CD4-positive, alpha-beta T cell treated with Interleukin-17A for 1 hour (primary cell): ENCODE data around the gene TOR1A.
"Not testable (repeated sequence)": the region's sequence is repeated elsewhere in the genome, so short reads cannot be mapped to it uniquely, and the experiment has no call there.

Experiments used
- DNase-seq: peaks from one replicate; pipeline ENCODE4 v3.0.0-alpha.2; 2020

The TOR1A gene

GRCh38 chr9:129779560-129780190, 44.3 kb downstream of the TOR1A start:
- no peak for DNase-seq

- DNase-seq = no peak
Observed at GRCh38 chr9:129778469-129778868, 45.5 kb downstream of the TOR1A start.

GRCh38 chr9:129777769-129778130, 46.2 kb downstream of the TOR1A start:
- no peak for DNase-seq

GRCh38 chr9:129776938-129777768, 46.8 kb downstream of the TOR1A start:
- DNase-seq = peak; percentile 52

GRCh38 chr9:129776566-129776937, 47.4 kb downstream of the TOR1A start:
- DNase-seq = no peak

- DNase-seq = not testable (repeated sequence)
Observed at GRCh38 chr9:129776096-129776495, 47.8 kb downstream of the TOR1A start.

- no peak for DNase-seq
Observed at GRCh38 chr9:129775448-129775798, 48.5 kb downstream of the TOR1A start.

- DNase-seq = no peak
Observed at GRCh38 chr9:129774791-129775447, 49.0 kb downstream of the TOR1A start.

- peak; percentile 23 for DNase-seq
Observed at GRCh38 chr9:129773262-129774048, 50.5 kb downstream of the TOR1A start.

- DNase-seq = no peak
Observed at GRCh38 chr9:129770741-129771140, 53.2 kb downstream of the TOR1A start.

GRCh38 chr9:129769669-129770068, 54.3 kb downstream of the TOR1A start:
- DNase-seq = no peak

- no peak for DNase-seq
Observed at GRCh38 chr9:129768486-129768885, 55.5 kb downstream of the TOR1A start.

GRCh38 chr9:129765764-129766317, 58.1 kb downstream of the TOR1A start:
- DNase-seq = no peak

- DNase-seq = no peak
Observed at GRCh38 chr9:129762985-129763926, 60.7 kb downstream of the TOR1A start.
